ENCODE data around the gene AKNA. TPM values are rescaled to one million over a fixed set of nuclear protein-coding genes. Genes with fewer than 3 reads are reported as not detected.

AKNA gene
- total RNA-seq, 1 experiment from 2014 or later, result 10.1 TPM

DNA sequence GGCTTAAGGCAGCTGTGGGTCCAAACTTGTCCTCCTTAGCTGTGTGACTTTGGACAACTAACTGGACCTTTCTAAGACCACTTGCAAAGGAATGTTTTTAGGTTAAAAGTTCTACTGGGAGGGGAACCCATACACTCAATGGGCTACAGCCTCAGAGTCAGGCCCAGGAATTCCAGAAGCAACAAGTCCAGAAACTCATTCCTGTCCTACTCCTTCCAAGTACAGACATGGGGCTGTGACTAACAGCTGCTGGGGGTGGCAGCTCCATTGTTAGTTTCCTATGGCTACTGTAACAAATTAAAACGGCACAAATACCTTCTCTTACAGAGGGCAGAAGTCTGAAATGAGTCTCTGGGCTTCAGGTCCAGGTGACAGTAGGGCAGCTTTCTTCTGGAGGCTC, 12.4 kb upstream of the AKNA start:
- CTCF ChIA-PET, result no interaction called here

DNA sequence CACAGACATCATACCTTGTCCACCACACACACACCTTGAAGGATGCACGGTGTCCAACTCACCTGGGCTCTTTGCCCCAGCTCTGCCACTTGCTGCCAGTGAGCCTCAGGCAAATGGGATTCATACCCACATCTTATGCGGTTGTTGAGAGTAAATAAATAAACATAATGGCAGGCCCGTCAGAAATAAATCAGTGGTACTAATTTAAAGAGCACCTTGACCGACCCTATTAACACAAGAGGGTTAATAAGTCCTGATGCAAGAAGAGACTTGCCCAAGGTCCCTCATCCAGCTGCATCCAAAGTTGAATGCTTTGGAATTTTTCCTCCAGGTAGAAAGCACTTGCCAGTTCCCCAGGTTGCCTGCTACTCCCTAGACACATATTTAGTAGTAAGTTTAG, 11.6 kb upstream of the AKNA start:
- TF ChIP-seq, protein P1, sequence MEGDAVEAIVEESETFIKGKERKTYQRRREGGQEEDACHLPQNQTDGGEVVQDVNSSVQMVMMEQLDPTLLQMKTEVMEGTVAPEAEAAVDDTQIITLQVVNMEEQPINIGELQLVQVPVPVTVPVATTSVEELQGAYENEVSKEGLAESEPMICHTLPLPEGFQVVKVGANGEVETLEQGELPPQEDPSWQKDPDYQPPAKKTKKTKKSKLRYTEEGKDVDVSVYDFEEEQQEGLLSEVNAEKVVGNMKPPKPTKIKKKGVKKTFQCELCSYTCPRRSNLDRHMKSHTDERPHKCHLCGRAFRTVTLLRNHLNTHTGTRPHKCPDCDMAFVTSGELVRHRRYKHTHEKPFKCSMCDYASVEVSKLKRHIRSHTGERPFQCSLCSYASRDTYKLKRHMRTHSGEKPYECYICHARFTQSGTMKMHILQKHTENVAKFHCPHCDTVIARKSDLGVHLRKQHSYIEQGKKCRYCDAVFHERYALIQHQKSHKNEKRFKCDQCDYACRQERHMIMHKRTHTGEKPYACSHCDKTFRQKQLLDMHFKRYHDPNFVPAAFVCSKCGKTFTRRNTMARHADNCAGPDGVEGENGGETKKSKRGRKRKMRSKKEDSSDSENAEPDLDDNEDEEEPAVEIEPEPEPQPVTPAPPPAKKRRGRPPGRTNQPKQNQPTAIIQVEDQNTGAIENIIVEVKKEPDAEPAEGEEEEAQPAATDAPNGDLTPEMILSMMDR (IDR thresholded peaks at IDR 0.05), result no peak
- TF ChIP-seq, protein P2, sequence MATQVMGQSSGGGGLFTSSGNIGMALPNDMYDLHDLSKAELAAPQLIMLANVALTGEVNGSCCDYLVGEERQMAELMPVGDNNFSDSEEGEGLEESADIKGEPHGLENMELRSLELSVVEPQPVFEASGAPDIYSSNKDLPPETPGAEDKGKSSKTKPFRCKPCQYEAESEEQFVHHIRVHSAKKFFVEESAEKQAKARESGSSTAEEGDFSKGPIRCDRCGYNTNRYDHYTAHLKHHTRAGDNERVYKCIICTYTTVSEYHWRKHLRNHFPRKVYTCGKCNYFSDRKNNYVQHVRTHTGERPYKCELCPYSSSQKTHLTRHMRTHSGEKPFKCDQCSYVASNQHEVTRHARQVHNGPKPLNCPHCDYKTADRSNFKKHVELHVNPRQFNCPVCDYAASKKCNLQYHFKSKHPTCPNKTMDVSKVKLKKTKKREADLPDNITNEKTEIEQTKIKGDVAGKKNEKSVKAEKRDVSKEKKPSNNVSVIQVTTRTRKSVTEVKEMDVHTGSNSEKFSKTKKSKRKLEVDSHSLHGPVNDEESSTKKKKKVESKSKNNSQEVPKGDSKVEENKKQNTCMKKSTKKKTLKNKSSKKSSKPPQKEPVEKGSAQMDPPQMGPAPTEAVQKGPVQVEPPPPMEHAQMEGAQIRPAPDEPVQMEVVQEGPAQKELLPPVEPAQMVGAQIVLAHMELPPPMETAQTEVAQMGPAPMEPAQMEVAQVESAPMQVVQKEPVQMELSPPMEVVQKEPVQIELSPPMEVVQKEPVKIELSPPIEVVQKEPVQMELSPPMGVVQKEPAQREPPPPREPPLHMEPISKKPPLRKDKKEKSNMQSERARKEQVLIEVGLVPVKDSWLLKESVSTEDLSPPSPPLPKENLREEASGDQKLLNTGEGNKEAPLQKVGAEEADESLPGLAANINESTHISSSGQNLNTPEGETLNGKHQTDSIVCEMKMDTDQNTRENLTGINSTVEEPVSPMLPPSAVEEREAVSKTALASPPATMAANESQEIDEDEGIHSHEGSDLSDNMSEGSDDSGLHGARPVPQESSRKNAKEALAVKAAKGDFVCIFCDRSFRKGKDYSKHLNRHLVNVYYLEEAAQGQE (IDR thresholded peaks at IDR 0.05; ENCODE audit: insufficient read depth in 1 of 2, low read depth in 2 of 2, low read length in 1 of 2), result no peak
- CTCF ChIA-PET, result no interaction called here
- intact Hi-C loops (cut with micrococcal nuclease; ENCODE audit: unreplicated experiment) (no loop called here), in situ Hi-C loops (cut with HindIII; ENCODE audit: low pct_unique_long_range_greater_than_20kb, low sequenced_read_pairs) (no loop called here)
- H3K27ac ChIP-seq (ENCODE audit: low read length), result no peak overlapping the region
- DNase-seq (ENCODE audit: low read depth, low spot score) (no peak), ATAC-seq (no peak)
- H3K27me3 ChIP-seq (ENCODE audit: control insufficient read depth, insufficient read depth, low read length), result no peaks in the 10 kb centered on the region
- BruUV-seq (replicated peaks), result no TSS peak
- no peaks in the 10 kb centered on the region; the same call in none of the 2 replicates for H3K4me1 ChIP-seq (ENCODE audit: control insufficient read depth, insufficient read depth, low read length)
- H3K36me3 ChIP-seq (ENCODE audit: control insufficient read depth, insufficient read depth, low read length), result no peaks in the 10 kb centered on the region; the same call in 1 of the 2 replicates
- H3K9me3 ChIP-seq (ENCODE audit: control insufficient read depth, insufficient read depth, low read depth, low read length), result no peaks in the 10 kb centered on the region
- no peak overlapping the region for H3K4me3 ChIP-seq (ENCODE audit: low read depth in 2 of 2, low read length in 2 of 2)
- POLR2A ChIA-PET, result interaction anchor here (0.7 kb wide), 1 partner anchor 287 kb away, joined by 6 read pairs; no protein-coding TSS in a partner anchor

More for the DNA sequence above, 12.4 kb upstream of the AKNA start:
- POLR2A ChIA-PET, result no interaction called here
- intact Hi-C loops (cut with micrococcal nuclease; ENCODE audit: unreplicated experiment) (no loop called here), in situ Hi-C loops (cut with HindIII; ENCODE audit: low pct_unique_long_range_greater_than_20kb, low sequenced_read_pairs) (no loop called here)
- no peaks in the 10 kb centered on the region for H3K9me3 ChIP-seq (ENCODE audit: control insufficient read depth, insufficient read depth, low read depth, low read length)
- DNase-seq (ENCODE audit: low read depth, low spot score) (no peak), ATAC-seq (no peak)
- no peaks in the 10 kb centered on the region for H3K27me3 ChIP-seq (ENCODE audit: control insufficient read depth, insufficient read depth, low read length)
- H3K27ac ChIP-seq (ENCODE audit: low read length), result no peak overlapping the region
- BruUV-seq (replicated peaks), result no TSS peak
- H3K4me1 ChIP-seq (ENCODE audit: control insufficient read depth, insufficient read depth, low read length), result no peaks in the 10 kb centered on the region; the same call in none of the 2 replicates
- no peaks in the 10 kb centered on the region; the same call in 1 of the 2 replicates for H3K36me3 ChIP-seq (ENCODE audit: control insufficient read depth, insufficient read depth, low read length)
- no peak for TF ChIP-seq SIN3A (IDR thresholded peaks at IDR 0.05; ENCODE audit: borderline replicate concordance, insufficient read depth, low read depth, low read length)
- TF ChIP-seq, protein P1 (IDR thresholded peaks at IDR 0.05), result no peak
- H3K4me3 ChIP-seq (ENCODE audit: low read depth in 2 of 2, low read length in 2 of 2), result no peak overlapping the region
